HEK293 (cell line): ENCODE results near the gene COL25A1.

ENCODE experiments used
- CTCF ChIA-PET: fragments of 350-600 bp; formaldehyde crosslinking; extraction: SDS; loops from one replicate; lab custom pipeline; 2021; ENCODE audit warnings: antibody characterized with exemption; lab: Yijun Ruan, JAX
- POLR2A ChIA-PET: fragments of 300-600 bp; formaldehyde crosslinking; extraction: SDS; loops from one replicate; lab custom pipeline; 2020; ENCODE audit warnings: antibody characterized with exemption, inconsistent platforms; lab: Yijun Ruan, JAX
- H3K27ac ChIP-seq: fragments of 200-500 bp; sonication (Bioruptor generic); 2 replicates; pipeline ENCODE4 v1.5.1; 2014; ENCODE audit warnings: low read depth, low read length, control low read depth, inconsistent platforms; ENCODE audit errors: extremely low read depth
- H3K36me3 ChIP-seq, 2 experiments: fragments of 200-500 bp in 1 of 2; sonication (Bioruptor generic) in 1 of 2; 1 replicate in 1 of 2; 2 replicates in 1 of 2; pipeline ENCODE4 v1.5.1; 2014 to 2017; ENCODE audit warnings: inconsistent platforms in 2 of 2, low read length in 2 of 2; ENCODE audit not compliant: control insufficient read depth in 2 of 2, insufficient read depth in 1 of 2
- H3K4me1 ChIP-seq: fragments of 200-500 bp; sonication (Bioruptor generic); 2 replicates; pipeline ENCODE4 v1.5.1; 2014; ENCODE audit warnings: mild to moderate bottlenecking, low read length, inconsistent platforms; ENCODE audit not compliant: control insufficient read depth, insufficient read depth
- H3K4me3 ChIP-seq: 2 replicates; pipeline ENCODE4 v1.5.1; 2011; ENCODE audit warnings: low read depth, mild to moderate bottlenecking, control low read depth, low read length, moderate library complexity
- H3K9me3 ChIP-seq: fragments of 200-500 bp; sonication (Bioruptor generic); 2 replicates; pipeline ENCODE4 v1.5.1; 2014; ENCODE audit warnings: low read depth, low read length, inconsistent platforms; ENCODE audit not compliant: control insufficient read depth, insufficient read depth
- EGR2 ChIP-seq: fragments of 450-650 bp; formaldehyde crosslinking; IDR thresholded peaks from 2 replicates; pipeline ENCODE4 v1.5.1; 2016; ENCODE audit warnings: low read depth, missing biosample characterization, missing genetic modification characterization
- GFI1B ChIP-seq: fragments of 450-650 bp; formaldehyde crosslinking; IDR thresholded peaks from 2 replicates; pipeline ENCODE4 v1.5.1; 2016; ENCODE audit warnings: missing biosample characterization, missing genetic modification characterization
- GLIS1 ChIP-seq: fragments of 450-650 bp; formaldehyde crosslinking; IDR thresholded peaks from 2 replicates; pipeline ENCODE4 v1.5.1; 2016; ENCODE audit warnings: missing biosample characterization, missing genetic modification characterization
- OVOL3 ChIP-seq: fragments of 450-650 bp; formaldehyde crosslinking; IDR thresholded peaks from 2 replicates; pipeline ENCODE4 v1.5.1; 2016; ENCODE audit warnings: missing biosample characterization, missing genetic modification characterization
- SCRT1 ChIP-seq: fragments of 450-650 bp; formaldehyde crosslinking; IDR thresholded peaks from 2 replicates; pipeline ENCODE4 v1.5.1; 2016; ENCODE audit warnings: missing biosample characterization, missing genetic modification characterization, borderline replicate concordance
- SETDB1 ChIP-seq: IDR thresholded peaks from one replicate; pipeline ENCODE4 v1.6.1; 2017; ENCODE audit warnings: mild to moderate bottlenecking, low read length, moderate library complexity, mixed read lengths; ENCODE audit not compliant: insufficient read length
- SP7 ChIP-seq: fragments of 450-650 bp; formaldehyde crosslinking; IDR thresholded peaks from 2 replicates; pipeline ENCODE4 v1.5.1; 2016; ENCODE audit warnings: missing biosample characterization, missing genetic modification characterization
- ZNF157 ChIP-seq: fragments of 450-650 bp; formaldehyde crosslinking; IDR thresholded peaks from 2 replicates; pipeline ENCODE4 v1.5.1; 2016; ENCODE audit warnings: missing biosample characterization, missing genetic modification characterization
- ZNF19 ChIP-seq: fragments of 450-650 bp; formaldehyde crosslinking; IDR thresholded peaks from 2 replicates; pipeline ENCODE4; 2016; ENCODE audit warnings: missing biosample characterization, missing genetic modification characterization, low read depth
- ZNF292 ChIP-seq: fragments of 450-650 bp; formaldehyde crosslinking; IDR thresholded peaks from 2 replicates; pipeline ENCODE4 v1.5.1; 2016; ENCODE audit warnings: low read depth, missing biosample characterization, missing genetic modification characterization, borderline replicate concordance
- ZNF501 ChIP-seq: fragments of 450-650 bp; formaldehyde crosslinking; IDR thresholded peaks from 2 replicates; pipeline ENCODE4 v1.5.1; 2016; ENCODE audit warnings: missing biosample characterization, missing genetic modification characterization
- ZNF549 ChIP-seq: fragments of 450-650 bp; IDR thresholded peaks from 2 replicates; pipeline ENCODE4 v1.5.1; 2018; ENCODE audit warnings: missing biosample characterization, missing genetic modification characterization, mild to moderate bottlenecking, inconsistent platforms, moderate library complexity
- ZNF560 ChIP-seq: fragments of 450-650 bp; formaldehyde crosslinking; IDR thresholded peaks from 2 replicates; pipeline ENCODE4 v1.5.1; 2017; ENCODE audit warnings: missing biosample characterization, missing genetic modification characterization, borderline replicate concordance
- ZNF660 ChIP-seq: fragments of 450-650 bp; IDR thresholded peaks from 2 replicates; pipeline ENCODE4 v1.5.1; 2018; ENCODE audit warnings: missing biosample characterization, mild to moderate bottlenecking, missing genetic modification characterization
- ZNF843 ChIP-seq: fragments of 450-650 bp; formaldehyde crosslinking; IDR thresholded peaks from 2 replicates; pipeline ENCODE4 v1.5.1; 2016; ENCODE audit warnings: missing biosample characterization, missing genetic modification characterization
- ZSCAN23 ChIP-seq: fragments of 450-650 bp; formaldehyde crosslinking; IDR thresholded peaks from 2 replicates; pipeline ENCODE4 v1.5.1; 2016; ENCODE audit warnings: missing biosample characterization, missing genetic modification characterization
- TF ChIP-seq, protein P1 (sequence below): fragments of 450-650 bp; formaldehyde crosslinking; IDR thresholded peaks from 2 replicates; pipeline ENCODE4 v1.5.1; 2016; ENCODE audit warnings: missing biosample characterization, missing genetic modification characterization
- TF ChIP-seq, protein P2 (sequence below): fragments of 450-650 bp; formaldehyde crosslinking; IDR thresholded peaks from 2 replicates; pipeline ENCODE4 v1.5.1; 2016; ENCODE audit warnings: missing biosample characterization, missing genetic modification characterization
- TF ChIP-seq, protein P3 (sequence below): fragments of 450-650 bp; formaldehyde crosslinking; IDR thresholded peaks from 2 replicates; pipeline ENCODE4 v1.5.1; 2016; ENCODE audit warnings: missing biosample characterization, missing genetic modification characterization
- TF ChIP-seq, protein P4 (sequence below): fragments of 450-650 bp; formaldehyde crosslinking; IDR thresholded peaks from 2 replicates; pipeline ENCODE4 v1.5.1; 2016; ENCODE audit warnings: missing biosample characterization, missing genetic modification characterization

The COL25A1 gene

DNA sequence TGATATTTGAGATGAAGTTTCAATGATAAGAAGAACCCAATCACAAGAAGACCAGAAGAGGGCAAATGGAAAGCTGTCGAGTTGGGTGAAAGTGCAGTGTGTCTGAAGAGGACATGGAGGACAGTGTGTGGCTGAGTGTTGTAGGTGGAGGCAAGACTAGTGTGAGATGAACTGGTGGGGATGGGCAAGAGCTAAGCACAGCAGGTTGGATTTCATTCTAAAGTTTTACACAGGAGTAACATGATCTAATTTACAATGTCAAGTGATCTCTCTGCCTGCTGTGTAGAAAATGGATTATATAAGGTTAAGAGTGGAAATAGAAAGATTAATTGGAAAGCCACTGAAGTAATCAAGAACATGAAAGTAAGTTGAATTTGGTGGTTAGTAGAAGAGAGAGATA, 331.0 kb downstream of the COL25A1 start (continued):
- TF ChIP-seq, protein P1, sequence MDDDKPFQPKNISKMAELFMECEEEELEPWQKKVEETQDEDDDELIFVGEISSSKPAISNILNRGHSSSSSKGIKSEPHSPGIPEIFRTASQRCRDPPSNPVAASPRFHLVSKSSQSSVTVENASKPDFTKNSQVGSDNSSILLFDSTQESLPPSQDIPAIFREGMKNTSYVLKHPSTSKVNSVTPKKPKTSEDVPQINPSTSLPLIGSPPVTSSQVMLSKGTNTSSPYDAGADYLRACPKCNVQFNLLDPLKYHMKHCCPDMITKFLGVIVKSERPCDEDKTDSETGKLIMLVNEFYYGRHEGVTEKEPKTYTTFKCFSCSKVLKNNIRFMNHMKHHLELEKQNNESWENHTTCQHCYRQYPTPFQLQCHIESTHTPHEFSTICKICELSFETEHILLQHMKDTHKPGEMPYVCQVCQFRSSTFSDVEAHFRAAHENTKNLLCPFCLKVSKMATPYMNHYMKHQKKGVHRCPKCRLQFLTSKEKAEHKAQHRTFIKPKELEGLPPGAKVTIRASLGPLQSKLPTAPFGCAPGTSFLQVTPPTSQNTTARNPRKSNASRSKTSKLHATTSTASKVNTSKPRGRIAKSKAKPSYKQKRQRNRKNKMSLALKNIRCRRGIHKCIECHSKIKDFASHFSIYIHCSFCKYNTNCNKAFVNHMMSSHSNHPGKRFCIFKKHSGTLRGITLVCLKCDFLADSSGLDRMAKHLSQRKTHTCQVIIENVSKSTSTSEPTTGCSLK, result no peak
- TF ChIP-seq ZNF843 (tag by site-specific recombination), result peak; percentile 61; the same call in 1 of the 2 replicates
- no peak for TF ChIP-seq GFI1B (tag by site-specific recombination)
- no peak for TF ChIP-seq SETDB1
- 0 out of 2 replicates have a peak, but pooled peaks have one; percentile 15 for TF ChIP-seq SCRT1 (tag by site-specific recombination)
- TF ChIP-seq ZNF157 (tag by site-specific recombination), result no peak
- TF ChIP-seq ZNF660, result no peak

DNA sequence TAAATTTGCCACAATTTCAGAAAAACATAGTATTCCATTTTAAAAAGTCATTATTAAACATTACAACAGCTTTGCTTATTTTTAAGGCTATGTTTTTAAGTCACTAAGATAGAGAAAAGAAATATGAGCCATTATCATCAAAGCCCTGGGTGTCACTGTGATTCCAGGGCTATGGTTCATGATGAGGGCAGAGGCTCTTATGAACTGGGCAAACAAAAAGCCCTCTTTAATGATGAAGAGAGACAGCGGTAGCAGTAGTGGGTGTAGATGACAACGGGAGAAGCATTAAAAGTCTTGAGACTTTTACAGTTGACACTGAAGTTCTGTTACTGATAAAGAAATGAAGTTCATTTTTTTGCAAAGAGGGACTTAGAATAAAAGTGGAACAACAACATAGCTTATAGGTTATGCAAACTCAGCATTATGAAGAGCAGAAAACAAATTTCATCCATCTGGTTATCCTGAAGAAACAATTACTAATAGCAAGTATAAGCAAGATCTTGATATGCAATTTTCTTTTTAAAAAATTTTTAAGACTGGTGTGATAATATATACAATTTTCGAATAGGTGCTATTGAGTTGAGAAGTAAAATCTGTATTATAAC, 336.9 kb downstream of the COL25A1 start:
- no peaks in the 10 kb centered on the region for H3K36me3 ChIP-seq
- no peaks in the 10 kb centered on the region for H3K4me1 ChIP-seq
- TF ChIP-seq EGR2 (tag by site-specific recombination) (no peak), ZNF549 (tag by site-specific recombination) (peak; percentile 73; the same call in 1 of the 2 replicates), SP7 (tag by site-specific recombination) (no peak)
- TF ChIP-seq, protein P2, sequence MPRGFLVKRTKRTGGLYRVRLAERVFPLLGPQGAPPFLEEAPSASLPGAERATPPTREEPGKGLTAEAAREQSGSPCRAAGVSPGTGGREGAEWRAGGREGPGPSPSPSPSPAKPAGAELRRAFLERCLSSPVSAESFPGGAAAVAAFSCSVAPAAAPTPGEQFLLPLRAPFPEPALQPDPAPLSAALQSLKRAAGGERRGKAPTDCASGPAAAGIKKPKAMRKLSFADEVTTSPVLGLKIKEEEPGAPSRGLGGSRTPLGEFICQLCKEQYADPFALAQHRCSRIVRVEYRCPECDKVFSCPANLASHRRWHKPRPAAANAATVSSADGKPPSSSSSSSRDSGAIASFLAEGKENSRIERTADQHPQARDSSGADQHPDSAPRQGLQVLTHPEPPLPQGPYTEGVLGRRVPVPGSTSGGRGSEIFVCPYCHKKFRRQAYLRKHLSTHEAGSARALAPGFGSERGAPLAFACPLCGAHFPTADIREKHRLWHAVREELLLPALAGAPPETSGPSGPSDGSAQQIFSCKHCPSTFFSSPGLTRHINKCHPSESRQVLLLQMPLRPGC, result no peak
- no peak overlapping the region for H3K4me3 ChIP-seq
- ChIA-PET CTCF (no interaction called here), POLR2A (no interaction called here)
- H3K27ac ChIP-seq, result no peak overlapping the region
- H3K9me3 ChIP-seq, result no peaks in the 10 kb centered on the region

DNA sequence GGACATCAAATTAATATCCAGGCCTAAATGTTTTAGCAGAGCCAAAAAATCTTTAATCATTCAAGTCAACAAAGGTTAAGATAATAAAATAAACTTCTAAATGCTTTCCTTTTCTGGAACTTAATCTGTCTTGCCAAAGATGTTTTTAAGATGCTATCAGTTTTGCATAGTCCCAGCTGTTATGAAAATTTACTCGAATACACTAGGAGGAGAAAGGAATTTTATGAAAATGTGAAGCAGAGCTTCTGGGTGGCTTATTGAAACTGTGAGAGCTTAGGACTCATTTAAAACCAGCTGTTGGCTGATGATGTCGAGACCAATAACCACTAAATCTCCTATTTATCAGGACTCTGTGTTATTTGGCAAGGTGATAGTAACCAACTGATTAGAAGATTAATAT, 337.4 kb downstream of the COL25A1 start:
- H3K4me1 ChIP-seq, result 0 out of 2 replicates have a peak, but pooled peaks cover 2% of the 10 kb centered on the region
- no peak overlapping the region for H3K4me3 ChIP-seq
- H3K9me3 ChIP-seq, result no peaks in the 10 kb centered on the region
- TF ChIP-seq, protein P3, sequence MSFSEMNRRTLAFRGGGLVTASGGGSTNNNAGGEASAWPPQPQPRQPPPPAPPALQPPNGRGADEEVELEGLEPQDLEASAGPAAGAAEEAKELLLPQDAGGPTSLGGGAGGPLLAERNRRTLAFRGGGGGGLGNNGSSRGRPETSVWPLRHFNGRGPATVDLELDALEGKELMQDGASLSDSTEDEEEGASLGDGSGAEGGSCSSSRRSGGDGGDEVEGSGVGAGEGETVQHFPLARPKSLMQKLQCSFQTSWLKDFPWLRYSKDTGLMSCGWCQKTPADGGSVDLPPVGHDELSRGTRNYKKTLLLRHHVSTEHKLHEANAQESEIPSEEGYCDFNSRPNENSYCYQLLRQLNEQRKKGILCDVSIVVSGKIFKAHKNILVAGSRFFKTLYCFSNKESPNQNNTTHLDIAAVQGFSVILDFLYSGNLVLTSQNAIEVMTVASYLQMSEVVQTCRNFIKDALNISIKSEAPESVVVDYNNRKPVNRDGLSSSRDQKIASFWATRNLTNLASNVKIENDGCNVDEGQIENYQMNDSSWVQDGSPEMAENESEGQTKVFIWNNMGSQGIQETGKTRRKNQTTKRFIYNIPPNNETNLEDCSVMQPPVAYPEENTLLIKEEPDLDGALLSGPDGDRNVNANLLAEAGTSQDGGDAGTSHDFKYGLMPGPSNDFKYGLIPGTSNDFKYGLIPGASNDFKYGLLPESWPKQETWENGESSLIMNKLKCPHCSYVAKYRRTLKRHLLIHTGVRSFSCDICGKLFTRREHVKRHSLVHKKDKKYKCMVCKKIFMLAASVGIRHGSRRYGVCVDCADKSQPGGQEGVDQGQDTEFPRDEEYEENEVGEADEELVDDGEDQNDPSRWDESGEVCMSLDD, result no peak
- TF ChIP-seq ZNF501, result no peak
- TF ChIP-seq ZNF560 (tag by site-specific recombination), result no peak
- TF ChIP-seq GLIS1, result no peak
- no peak for TF ChIP-seq ZNF292
- no peak for TF ChIP-seq ZSCAN23 (tag by site-specific recombination)
- TF ChIP-seq ZNF19 (tag by site-specific recombination), result no peak
- no peak for TF ChIP-seq OVOL3 (tag by site-specific recombination)
- TF ChIP-seq, protein P4, sequence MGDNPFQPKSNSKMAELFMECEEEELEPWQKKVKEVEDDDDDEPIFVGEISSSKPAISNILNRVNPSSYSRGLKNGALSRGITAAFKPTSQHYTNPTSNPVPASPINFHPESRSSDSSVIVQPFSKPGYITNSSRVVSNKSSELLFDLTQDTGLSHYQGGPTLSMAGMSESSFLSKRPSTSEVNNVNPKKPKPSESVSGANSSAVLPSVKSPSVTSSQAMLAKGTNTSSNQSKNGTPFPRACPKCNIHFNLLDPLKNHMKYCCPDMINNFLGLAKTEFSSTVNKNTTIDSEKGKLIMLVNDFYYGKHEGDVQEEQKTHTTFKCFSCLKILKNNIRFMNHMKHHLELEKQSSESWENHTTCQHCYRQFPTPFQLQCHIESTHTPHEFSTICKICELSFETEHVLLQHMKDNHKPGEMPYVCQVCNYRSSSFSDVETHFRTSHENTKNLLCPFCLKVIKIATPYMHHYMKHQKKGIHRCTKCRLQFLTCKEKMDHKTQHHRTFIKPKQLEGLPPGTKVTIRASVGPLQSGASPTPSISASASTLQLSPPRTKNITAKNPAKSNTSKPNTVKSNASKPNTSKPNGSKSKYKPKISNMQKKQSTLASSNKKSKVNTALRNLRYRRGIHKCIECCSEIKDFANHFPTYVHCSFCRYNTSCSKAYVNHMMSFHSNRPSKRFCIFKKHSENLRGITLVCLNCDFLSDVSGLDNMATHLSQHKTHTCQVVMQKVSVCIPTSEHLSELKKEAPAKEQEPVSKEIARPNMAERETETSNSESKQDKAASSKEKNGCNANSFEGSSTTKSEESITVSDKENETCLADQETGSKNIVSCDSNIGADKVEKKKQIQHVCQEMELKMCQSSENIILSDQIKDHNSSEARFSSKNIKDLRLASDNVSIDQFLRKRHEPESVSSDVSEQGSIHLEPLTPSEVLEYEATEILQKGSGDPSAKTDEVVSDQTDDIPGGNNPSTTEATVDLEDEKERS, result no peak
- POLR2A ChIA-PET, result no interaction called here
- H3K36me3 ChIP-seq, result no peaks in the 10 kb centered on the region
- H3K27ac ChIP-seq, result no peak overlapping the region
- CTCF ChIA-PET, result no interaction called here
